ENCODE results near the gene THSD7A. TPM values are rescaled to one million over a fixed set of nuclear protein-coding genes. Genes with fewer than 3 reads are reported as not detected.

Gene THSD7A
- total and polyA plus RNA-seq, 7 donors, result 0.06 to 1.4 (median 0.21) TPM

GRCh38 chr7:11416641-11417458, 415.1 kb downstream of the THSD7A start:
- ATAC-seq, result no peak
- H3K36me3 ChIP-seq (ENCODE audit: insufficient read depth in 1 of 2, low read depth in 1 of 2), result no peaks in the 10 kb centered on the region
- no peak overlapping the region for H3K27ac ChIP-seq
- intact Hi-C loops (cut with DNase I), result no loop called here
- WGBS, 3 donors, result 17 to 36% (median 28%) methylated on average over 1 of the region's 1 CpG
- TF ChIP-seq CTCF (IDR thresholded peaks at IDR 0.05), result no peak
- H3K9me3 ChIP-seq, result no peaks in the 10 kb centered on the region
- H3K4me1 ChIP-seq, result no peaks in the 10 kb centered on the region
- DNase-seq, result no peak
- no peak overlapping the region for H3K4me3 ChIP-seq
- peaks cover 0 to 2% (median 0%) of the 10 kb centered on the region in 3 donors for H3K27me3 ChIP-seq (ENCODE audit: insufficient read depth in 3 of 3, low read length in 2 of 3)

GRCh38 chr7:11415101-11415500, 416.9 kb downstream of the THSD7A start:
- no peaks in the 10 kb centered on the region for H3K36me3 ChIP-seq (ENCODE audit: insufficient read depth in 1 of 2, low read depth in 1 of 2)
- TF ChIP-seq CTCF (IDR thresholded peaks at IDR 0.05), result no peak
- no peaks in the 10 kb centered on the region for H3K4me1 ChIP-seq
- H3K27ac ChIP-seq, result no peak overlapping the region
- H3K9me3 ChIP-seq, result no peaks in the 10 kb centered on the region
- 85 to 90% (median 90%) methylated on average over 4 of the region's 4 CpGs for WGBS, 3 donors
- intact Hi-C loops (cut with DNase I), result no loop called here
- ATAC-seq, result no peak
- H3K4me3 ChIP-seq, result no peak overlapping the region
- H3K27me3 ChIP-seq (ENCODE audit: insufficient read depth in 3 of 3, low read length in 2 of 3), result peaks cover 0 to 2% (median 0%) of the 10 kb centered on the region in 3 donors
- no peak for DNase-seq

GRCh38 chr7:11413901-11414300, 418.1 kb downstream of the THSD7A start:
- H3K4me1 ChIP-seq, result no peaks in the 10 kb centered on the region
- peaks cover 0 to 2% (median 0%) of the 10 kb centered on the region in 3 donors for H3K27me3 ChIP-seq (ENCODE audit: insufficient read depth in 3 of 3, low read length in 2 of 3)
- no peak for DNase-seq
- no peak overlapping the region for H3K4me3 ChIP-seq
- no peak overlapping the region for H3K27ac ChIP-seq
- no peak for ATAC-seq
- TF ChIP-seq CTCF (IDR thresholded peaks at IDR 0.05), result no peak
- no peaks in the 10 kb centered on the region for H3K9me3 ChIP-seq
- intact Hi-C loops (cut with DNase I), result no loop called here
- H3K36me3 ChIP-seq (ENCODE audit: insufficient read depth in 1 of 2, low read depth in 1 of 2), result no peaks in the 10 kb centered on the region

GRCh38 chr7:11412036-11412435, 420.0 kb downstream of the THSD7A start:
- no peaks in the 10 kb centered on the region for H3K36me3 ChIP-seq (ENCODE audit: insufficient read depth in 1 of 2, low read depth in 1 of 2)
- intact Hi-C loops (cut with DNase I), result no loop called here
- ATAC-seq, result no peak
- H3K4me1 ChIP-seq, result no peaks in the 10 kb centered on the region
- peaks cover 0 to 2% (median 0%) of the 10 kb centered on the region in 3 donors for H3K27me3 ChIP-seq (ENCODE audit: insufficient read depth in 3 of 3, low read length in 2 of 3)
- no peak overlapping the region for H3K4me3 ChIP-seq
- WGBS, 3 donors, result 83 to 89% (median 88%) methylated on average over 2 of the region's 2 CpGs
- no peaks in the 10 kb centered on the region for H3K9me3 ChIP-seq
- DNase-seq, result no peak
- no peak for TF ChIP-seq CTCF (IDR thresholded peaks at IDR 0.05)
- H3K27ac ChIP-seq, result no peak overlapping the region

All from psoas muscle (tissue), 8 donors.